AG08396 (cell line): ENCODE data around the gene APBB2.
"Not testable (repeated sequence)": the region's sequence is repeated elsewhere in the genome, so short reads cannot be mapped to it uniquely, and the experiment has no call there.

ENCODE experiments used
- DNase-seq: peaks from one replicate; pipeline ENCODE4 v3.0.0; 2012; ENCODE audit warnings: low spot score, mixed read lengths

Gene APBB2

GRCh38 chr4:41156574-41156973 lies 57.8 kb downstream of the APBB2 start:
- no peak for DNase-seq

GRCh38 chr4:41155194-41155830 lies 59.0 kb downstream of the APBB2 start:
- DNase-seq: peak; percentile 55

GRCh38 chr4:41154814-41155177 lies 59.5 kb downstream of the APBB2 start:
- DNase-seq: no peak

- no peak for DNase-seq
Measured at GRCh38 chr4:41154010-41154813, 60.1 kb downstream of the APBB2 start.

- DNase-seq: no peak
Measured at GRCh38 chr4:41150401-41150800, 63.9 kb downstream of the APBB2 start.

GRCh38 chr4:41149568-41149967 lies 64.8 kb downstream of the APBB2 start:
- DNase-seq: not testable (repeated sequence)

GRCh38 chr4:41148931-41149330 lies 65.4 kb downstream of the APBB2 start:
- no peak for DNase-seq

- DNase-seq: no peak
Measured at GRCh38 chr4:41148292-41148691, 66.0 kb downstream of the APBB2 start.

GRCh38 chr4:41147570-41147969 lies 66.8 kb downstream of the APBB2 start:
- not testable (repeated sequence) for DNase-seq

GRCh38 chr4:41146716-41147506 lies 67.4 kb downstream of the APBB2 start:
- peak; percentile 43 for DNase-seq

- no peak for DNase-seq
Measured at GRCh38 chr4:41146196-41146595, 68.1 kb downstream of the APBB2 start.

GRCh38 chr4:41145571-41146078 lies 68.7 kb downstream of the APBB2 start:
- no peak for DNase-seq

GRCh38 chr4:41144812-41145211 lies 69.5 kb downstream of the APBB2 start:
- DNase-seq: no peak

- no peak for DNase-seq
Measured at GRCh38 chr4:41144040-41144379, 70.3 kb downstream of the APBB2 start.

GRCh38 chr4:41143311-41144039 lies 70.9 kb downstream of the APBB2 start:
- DNase-seq: peak; percentile 78

- no peak for DNase-seq
Measured at GRCh38 chr4:41142376-41143310, 71.7 kb downstream of the APBB2 start.

GRCh38 chr4:41141900-41142299 lies 72.4 kb downstream of the APBB2 start:
- DNase-seq: peak; percentile 40

- DNase-seq: no peak
Measured at GRCh38 chr4:41140410-41140809, 73.9 kb downstream of the APBB2 start.

- no peak for DNase-seq
Measured at GRCh38 chr4:41137879-41138278, 76.5 kb downstream of the APBB2 start.

- no peak for DNase-seq
Measured at GRCh38 chr4:41136456-41136855, 77.9 kb downstream of the APBB2 start.

GRCh38 chr4:41135801-41136200 lies 78.5 kb downstream of the APBB2 start:
- no peak for DNase-seq
